Brain pericyte (primary cell): Measurements from ENCODE around the gene KCNMA1.

Experiments
- DNase-seq: peaks from one replicate; pipeline ENCODE4 v3.0.0-alpha.2; 2012; ENCODE audit warnings: low read depth, low spot score

KCNMA1 gene

GRCh38 chr10:77081481-77081891, 556.1 kb downstream of the KCNMA1 start:
- DNase-seq, result no peak

- DNase-seq, result no peak
Observed at GRCh38 chr10:77080361-77081027, 557.1 kb downstream of the KCNMA1 start.

- DNase-seq, result no peak
Observed at GRCh38 chr10:77079592-77080300, 557.9 kb downstream of the KCNMA1 start.

GRCh38 chr10:77077316-77077945, 560.2 kb downstream of the KCNMA1 start:
- no peak for DNase-seq

- DNase-seq, result no peak
Observed at GRCh38 chr10:77075926-77076325, 561.7 kb downstream of the KCNMA1 start.

GRCh38 chr10:77074104-77074624, 563.4 kb downstream of the KCNMA1 start:
- DNase-seq, result no peak

GRCh38 chr10:77073663-77073960, 564.0 kb downstream of the KCNMA1 start:
- DNase-seq, result no peak

GRCh38 chr10:77072836-77073662, 564.6 kb downstream of the KCNMA1 start:
- DNase-seq, result no peak

GRCh38 chr10:77072361-77072835, 565.2 kb downstream of the KCNMA1 start:
- DNase-seq, result no peak

- no peak for DNase-seq
Observed at GRCh38 chr10:77071956-77072355, 565.7 kb downstream of the KCNMA1 start.

GRCh38 chr10:77071001-77071511, 566.6 kb downstream of the KCNMA1 start:
- no peak for DNase-seq

GRCh38 chr10:77070346-77070745, 567.3 kb downstream of the KCNMA1 start:
- DNase-seq, result no peak

GRCh38 chr10:77068969-77069368, 568.6 kb downstream of the KCNMA1 start:
- DNase-seq, result no peak

GRCh38 chr10:77068272-77068671, 569.3 kb downstream of the KCNMA1 start:
- DNase-seq, result no peak

- DNase-seq, result no peak
Observed at GRCh38 chr10:77062381-77062780, 575.2 kb downstream of the KCNMA1 start.

- no peak for DNase-seq
Observed at GRCh38 chr10:77060913-77061312, 576.7 kb downstream of the KCNMA1 start.

GRCh38 chr10:77056650-77057049, 581.0 kb downstream of the KCNMA1 start:
- no peak for DNase-seq

- no peak for DNase-seq
Observed at GRCh38 chr10:77052593-77052992, 585.0 kb downstream of the KCNMA1 start.

- no peak for DNase-seq
Observed at GRCh38 chr10:77051837-77052236, 585.8 kb downstream of the KCNMA1 start.

GRCh38 chr10:77049896-77050295, 587.7 kb downstream of the KCNMA1 start:
- DNase-seq, result no peak

- no peak for DNase-seq
Observed at GRCh38 chr10:77049146-77049545, 588.5 kb downstream of the KCNMA1 start.

- no peak for DNase-seq
Observed at GRCh38 chr10:77045085-77045484, 592.5 kb downstream of the KCNMA1 start.
